ENCODE data around the gene CISH.
A peak's percentile ranks its signal among the peaks of the same experiment; 100 is the strongest.

The CISH gene

GRCh38 chr3:50575372-50575771, 36.2 kb downstream of the CISH start:
- no peak for TF ChIP-seq CTCF (IDR thresholded peaks at IDR 0.05; ENCODE audit: low read depth, low read length)
- no peak for DNase-seq (ENCODE audit: extremely low read depth, low read depth)

- no peak for DNase-seq (ENCODE audit: extremely low read depth, low read depth)
Observed at GRCh38 chr3:50574444-50574831, 37.1 kb downstream of the CISH start.

GRCh38 chr3:50573566-50574443, 37.8 kb downstream of the CISH start:
- TF ChIP-seq CTCF (IDR thresholded peaks at IDR 0.05; ENCODE audit: low read depth, low read length) = no peak
- DNase-seq (ENCODE audit: extremely low read depth, low read depth) = no peak

More at GRCh38 chr3:50574444-50574831, 37.1 kb downstream of the CISH start:
- no peak for TF ChIP-seq CTCF (IDR thresholded peaks at IDR 0.05; ENCODE audit: low read depth, low read length)

- DNase-seq (ENCODE audit: extremely low read depth, low read depth) = no peak
- TF ChIP-seq CTCF (IDR thresholded peaks at IDR 0.05; ENCODE audit: low read depth, low read length) = no peak
Observed at GRCh38 chr3:50572801-50573371, 38.7 kb downstream of the CISH start.

- peak; percentile 94 for TF ChIP-seq CTCF (IDR thresholded peaks at IDR 0.05; ENCODE audit: low read depth, low read length)
- DNase-seq (ENCODE audit: extremely low read depth, low read depth) = peak; percentile 29
Observed at GRCh38 chr3:50572158-50572557, 39.4 kb downstream of the CISH start.

GRCh38 chr3:50571486-50571885, 40.1 kb downstream of the CISH start:
- DNase-seq (ENCODE audit: extremely low read depth, low read depth) = no peak
- TF ChIP-seq CTCF (IDR thresholded peaks at IDR 0.05; ENCODE audit: low read depth, low read length) = no peak
